ENCODE data around the gene MEG3. TPM values are rescaled to one million over a fixed set of nuclear protein-coding genes. Genes with fewer than 3 reads are reported as not detected.

Gene MEG3
- total and polyA plus RNA-seq, 2 donors (not counting 3 experiments of a cell fraction or from before 2014, with no cell fraction given) = 378 to 508 TPM

DNA sequence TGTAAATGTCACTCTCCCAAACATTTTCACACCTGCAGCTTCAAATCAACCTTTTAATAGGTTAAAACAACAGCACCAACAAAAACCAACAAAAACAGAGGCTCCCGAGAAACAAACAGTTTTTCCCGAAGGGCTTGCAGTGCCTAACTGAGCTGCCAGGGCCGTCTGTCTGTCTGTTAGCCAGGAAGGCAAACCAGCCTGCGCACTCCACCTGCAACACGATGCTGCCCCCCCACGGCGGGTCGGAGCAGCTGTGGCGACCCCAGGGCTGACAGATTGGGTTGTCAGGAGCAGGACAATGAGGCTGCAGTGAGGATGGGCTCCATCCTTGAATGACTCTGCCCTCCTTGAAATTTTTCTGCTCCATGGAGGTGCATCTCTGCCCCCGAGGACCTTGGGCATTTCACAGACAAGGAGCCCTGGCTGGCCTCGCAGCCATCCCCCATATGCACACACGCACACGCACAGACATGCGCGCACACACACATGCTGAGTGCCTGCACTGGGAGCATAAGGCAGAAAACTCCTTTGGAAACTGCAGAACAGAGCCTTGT lies 75.0 kb downstream of the MEG3 start:
- Histone ChIP-seq H3K9ac (replicated peaks; ENCODE audit: extremely low read depth, insufficient read depth, low read length) (no peak overlapping the region), H3K36me3 (ENCODE audit: control insufficient read depth in 2 of 2, extremely low read depth in 1 of 2, insufficient read depth in 2 of 2, low read length in 2 of 2) (peaks cover 0 to 19% of the 10 kb centered on the region in 2 experiments), H3K4me2 (ENCODE audit: insufficient read depth, low read length) (peak overlapping the region; percentile 25), H3K9me1 (replicated peaks; ENCODE audit: control insufficient read depth, extremely low read depth, insufficient read depth, low read length) (no peaks in the 10 kb centered on the region), H3K4me3 (replicated peaks in 1 of 3; ENCODE audit: insufficient read depth in 1 of 3, low read depth in 1 of 3, low read length in 3 of 3) (no peak overlapping the region), H3K9me3 (replicated peaks; ENCODE audit: control insufficient read depth, insufficient read depth, low read length) (no peaks in the 10 kb centered on the region), H2AFZ (ENCODE audit: low read depth, low read length) (no peak overlapping the region), H3K27ac (ENCODE audit: insufficient read depth, low read depth, low read length) (no peak overlapping the region), H3K79me2 (ENCODE audit: control insufficient read depth, insufficient read depth, low read length) (no peaks in the 10 kb centered on the region), H3K27me3 (ENCODE audit: control insufficient read depth in 2 of 2, insufficient read depth in 2 of 2, low read length in 2 of 2) (peaks cover 3 to 6% of the 10 kb centered on the region in 2 experiments), H4K20me1 (replicated peaks; ENCODE audit: control insufficient read depth, extremely low read depth, insufficient read depth, low read length) (no peaks in the 10 kb centered on the region), H3K4me1 (ENCODE audit: control insufficient read depth, extremely low read depth, insufficient read depth, low read length) (peaks cover 13% of the 10 kb centered on the region)
- POLR2A ChIA-PET = interaction anchor here (0.5 kb wide), 1 partner anchor 399 kb away, joined by 6 read pairs; no protein-coding TSS in a partner anchor
- DNase-seq (ENCODE audit: low read depth, low spot score) = peak; percentile 8
- TF ChIP-seq GATA2 (IDR thresholded peaks at IDR 0.05; ENCODE audit: insufficient read depth, insufficient read length, low read depth, low read length) (no peak), CTCF (IDR thresholded peaks at IDR 0.05; ENCODE audit: extremely low read depth in 1 of 2, insufficient read depth in 1 of 2, low read depth in 1 of 2, low read length in 2 of 2) (peak; percentile 8 to 42), MAX (IDR thresholded peaks at IDR 0.05; ENCODE audit: insufficient read depth, insufficient read length) (no peak), FOS (IDR thresholded peaks at IDR 0.05; ENCODE audit: borderline replicate concordance, insufficient read depth, low read length) (no peak), POLR2A (IDR thresholded peaks at IDR 0.05; ENCODE audit: low read depth, low read length) (no peak)
- no peak for FAIRE-seq
- intact Hi-C loops (cut with micrococcal nuclease) = loop anchor here (1.0 to 5.0 kb wide), 4 partner anchors 50 to 238 kb away; no protein-coding TSS in a partner anchor
- dilution Hi-C loops (cut with MboI; ENCODE audit: extremely low pct_ligation_motif_present, low sequenced_read_pairs) = no loop called here
- BruUV-seq (replicated peaks) = no TSS peak
- CTCF ChIA-PET = interaction anchor here (0.7 to 3.7 kb wide), 9 partner anchors 13 to 516 kb away, joined by 3 to 15 read pairs (median 4); no protein-coding TSS in a partner anchor
